Breast epithelium (tissue), 3 donors: ENCODE results near the gene ZMYND10.

Source experiments
- POLR2AphosphoS5 ChIP-seq, 3 donors: sonication (generic); formaldehyde crosslinking; IDR thresholded peaks; one replicate each; pipeline ENCODE4 v1.6.1; 2017; ENCODE audit warnings: antibody characterized with exemption in 3 of 3
- TF ChIP-seq, protein P1 (sequence below), 3 donors: fragments of 450-650 bp; IDR thresholded peaks; one replicate each; pipeline ENCODE4 v1.5.1; 2016 to 2017; ENCODE audit warnings: antibody characterized with exemption in 3 of 3, mild to moderate bottlenecking in 3 of 3, moderate library complexity in 3 of 3

DNA sequence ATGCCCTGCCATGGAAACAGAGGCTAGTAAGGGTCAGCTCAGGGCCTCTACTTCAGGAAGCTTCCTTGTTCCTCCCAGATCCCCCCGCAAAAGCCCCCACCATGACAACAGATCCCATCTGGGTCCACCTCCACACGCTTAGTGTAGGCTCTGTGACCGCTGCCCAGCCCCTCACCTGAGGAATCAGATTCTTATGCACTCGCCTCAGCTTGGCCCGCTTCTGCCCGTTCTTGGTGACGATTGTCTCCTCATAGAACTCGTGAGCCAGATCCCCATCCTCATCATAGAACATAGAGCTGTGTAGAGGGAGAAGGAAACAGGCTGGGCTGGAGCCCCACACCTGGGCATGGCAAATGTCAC, 19.4 kb downstream of the ZMYND10 start:
- TF ChIP-seq POLR2AphosphoS5 (IDR thresholded peaks at IDR 0.05), result no peak
- TF ChIP-seq, protein P1, sequence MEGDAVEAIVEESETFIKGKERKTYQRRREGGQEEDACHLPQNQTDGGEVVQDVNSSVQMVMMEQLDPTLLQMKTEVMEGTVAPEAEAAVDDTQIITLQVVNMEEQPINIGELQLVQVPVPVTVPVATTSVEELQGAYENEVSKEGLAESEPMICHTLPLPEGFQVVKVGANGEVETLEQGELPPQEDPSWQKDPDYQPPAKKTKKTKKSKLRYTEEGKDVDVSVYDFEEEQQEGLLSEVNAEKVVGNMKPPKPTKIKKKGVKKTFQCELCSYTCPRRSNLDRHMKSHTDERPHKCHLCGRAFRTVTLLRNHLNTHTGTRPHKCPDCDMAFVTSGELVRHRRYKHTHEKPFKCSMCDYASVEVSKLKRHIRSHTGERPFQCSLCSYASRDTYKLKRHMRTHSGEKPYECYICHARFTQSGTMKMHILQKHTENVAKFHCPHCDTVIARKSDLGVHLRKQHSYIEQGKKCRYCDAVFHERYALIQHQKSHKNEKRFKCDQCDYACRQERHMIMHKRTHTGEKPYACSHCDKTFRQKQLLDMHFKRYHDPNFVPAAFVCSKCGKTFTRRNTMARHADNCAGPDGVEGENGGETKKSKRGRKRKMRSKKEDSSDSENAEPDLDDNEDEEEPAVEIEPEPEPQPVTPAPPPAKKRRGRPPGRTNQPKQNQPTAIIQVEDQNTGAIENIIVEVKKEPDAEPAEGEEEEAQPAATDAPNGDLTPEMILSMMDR (IDR thresholded peaks at IDR 0.05), result no peak
